CD8-positive, alpha-beta memory T cell (primary cell): Measurements from ENCODE around the gene HPSE. TPM values are rescaled to one million over a fixed set of nuclear protein-coding genes. Genes with fewer than 3 reads are reported as not detected.
A peak's percentile ranks its signal among the peaks of the same experiment; 100 is the strongest.
"Not testable (repeated sequence)": the region's sequence is repeated elsewhere in the genome, so short reads cannot be mapped to it uniquely, and the experiment has no call there.

ENCODE experiments used
- CTCF ChIA-PET: fragments of 350-600 bp; sonication (Branson Sonifier 250); formaldehyde crosslinking; loops from one replicate; lab custom pipeline; 2021; ENCODE audit warnings: antibody characterized with exemption; lab: Charles Lee
- POLR2A ChIA-PET: fragments of 350-600 bp; sonication (Branson Sonifier 250); formaldehyde crosslinking; loops from one replicate; lab custom pipeline; 2021; ENCODE audit warnings: antibody characterized with exemption; lab: Charles Lee
- DNase-seq, 5 donors: peaks; one replicate each; pipeline versions ENCODE4 v3.0.0 to v3.0.0-alpha.2; 2020 to 2022; ENCODE audit warnings: mixed read lengths in 1 of 5
- H3K27ac ChIP-seq: one replicate; pipeline ENCODE4 v1.7.0; 2013; ENCODE audit warnings: low read depth, mild to moderate bottlenecking, low read length, moderate library complexity
- H3K27me3 ChIP-seq: 2 replicates; pipeline ENCODE4 v1.7.0; 2013; ENCODE audit warnings: low read length, mild to moderate bottlenecking; ENCODE audit not compliant: insufficient read depth, poor library complexity, severe bottlenecking
- H3K36me3 ChIP-seq: 2 replicates; pipeline ENCODE4 v1.7.0; 2013; ENCODE audit warnings: mild to moderate bottlenecking, low read length, moderate library complexity; ENCODE audit not compliant: insufficient read depth
- H3K4me1 ChIP-seq: 2 replicates; pipeline ENCODE4 v1.7.0; 2013; ENCODE audit warnings: mild to moderate bottlenecking, low read length, moderate library complexity; ENCODE audit not compliant: insufficient read depth
- H3K4me3 ChIP-seq: 2 replicates; pipeline ENCODE4 v1.7.0; 2013; ENCODE audit warnings: mild to moderate bottlenecking, low read length
- H3K9me3 ChIP-seq: 2 replicates; pipeline ENCODE4 v1.7.0; 2013; ENCODE audit warnings: mild to moderate bottlenecking, low read length
- H3K27ac Mint-ChIP-seq, 8 donors: one replicate each; pipeline ENCODE4 v1.8.0; 2020 to 2021; ENCODE audit warnings: mixed read lengths in 8 of 8, mild to moderate bottlenecking in 6 of 8, inconsistent platforms in 3 of 8, moderate library complexity in 3 of 8
- H3K27me3 Mint-ChIP-seq, 2 donors: one replicate each; pipeline ENCODE4 v1.8.0; 2020 to 2021; ENCODE audit warnings: mixed read lengths in 2 of 2, mild to moderate bottlenecking in 1 of 2, moderate library complexity in 1 of 2
- H3K36me3 Mint-ChIP-seq, 3 donors: one replicate each; pipeline ENCODE4 v1.8.0; 2020 to 2021; ENCODE audit warnings: mixed read lengths in 3 of 3, inconsistent platforms in 1 of 3, mild to moderate bottlenecking in 1 of 3
- H3K4me1 Mint-ChIP-seq, 3 donors: one replicate each; pipeline ENCODE4 v1.8.0; 2020 to 2021; ENCODE audit warnings: mixed read lengths in 3 of 3, inconsistent platforms in 1 of 3, mild to moderate bottlenecking in 1 of 3
- H3K4me3 Mint-ChIP-seq, 7 donors: one replicate each; pipeline ENCODE4 v1.8.0; 2020 to 2021; ENCODE audit warnings: mixed read lengths in 7 of 7, mild to moderate bottlenecking in 6 of 7, moderate library complexity in 4 of 7, inconsistent platforms in 2 of 7
- H3K9me3 Mint-ChIP-seq, 5 donors: one replicate each; pipeline ENCODE4 v1.8.0; 2020 to 2022; ENCODE audit warnings: mixed read lengths in 5 of 5, mild to moderate bottlenecking in 3 of 5, moderate library complexity in 2 of 5, inconsistent platforms in 1 of 5
- polyA plus RNA-seq: library from polyadenylated mRNA; unstranded; fragments of 300-500 nt; fragmentation: Illumina TruSeq; gene quantifications from one replicate; pipeline ENCODE4 v1.2.3, GENCODE V29; 2021
- total RNA-seq, 2 experiments: library from RNA; stranded (reverse); gene quantifications; one replicate each; pipeline ENCODE4 v1.2.3, GENCODE V29; 2021

HPSE gene
- total and polyA plus RNA-seq, 3 experiments from 2014 or later, result 4.1 to 10.9 (median 10.6) TPM

DNA sequence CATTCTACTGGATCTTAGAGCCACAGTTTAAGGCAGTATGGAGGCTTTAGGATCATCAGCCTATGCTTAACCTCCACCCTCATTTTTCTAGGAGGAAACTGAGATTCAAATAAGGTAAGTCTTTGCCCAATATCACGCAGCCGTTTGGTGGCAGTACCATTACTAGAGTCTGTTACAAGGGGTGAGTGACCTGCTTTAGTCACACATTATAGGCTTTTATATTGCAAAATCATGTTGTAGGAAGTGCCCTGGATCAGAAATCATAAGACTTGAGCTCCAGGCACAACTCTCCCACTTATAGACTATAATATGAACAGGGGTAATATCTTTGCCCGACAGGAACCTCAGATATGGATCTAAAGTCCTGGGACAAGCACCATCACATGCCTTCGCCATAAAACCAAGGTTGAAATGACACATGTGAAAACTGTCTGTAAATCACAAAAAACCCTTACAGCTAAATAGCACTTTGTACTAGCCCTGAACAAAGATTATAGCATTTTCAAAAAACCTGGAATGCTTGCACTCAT is 19.2 kb downstream of the HPSE start:
- H3K27ac ChIP-seq, result no peak overlapping the region
- peaks cover under 1% of the 10 kb centered on the region for H3K4me1 ChIP-seq
- H3K9me3 Mint-ChIP-seq, result no peaks in the 10 kb centered on the region
- no peak for DNase-seq
- no peaks in the 10 kb centered on the region for H3K4me1 Mint-ChIP-seq
- ChIA-PET POLR2A (no interaction called here), CTCF (no interaction called here)
- H3K9me3 ChIP-seq, result no peaks in the 10 kb centered on the region
- H3K27me3 ChIP-seq, result no peaks in the 10 kb centered on the region
- H3K36me3 ChIP-seq, result peaks cover 10% of the 10 kb centered on the region
- H3K27me3 Mint-ChIP-seq, result no peaks in the 10 kb centered on the region
- H3K27ac Mint-ChIP-seq, result no peak overlapping the region
- no peak overlapping the region for H3K4me3 Mint-ChIP-seq
- peaks cover 14 to 56% (median 22%) of the 10 kb centered on the region in 3 donors for H3K36me3 Mint-ChIP-seq
- H3K4me3 ChIP-seq, result no peak overlapping the region

DNA sequence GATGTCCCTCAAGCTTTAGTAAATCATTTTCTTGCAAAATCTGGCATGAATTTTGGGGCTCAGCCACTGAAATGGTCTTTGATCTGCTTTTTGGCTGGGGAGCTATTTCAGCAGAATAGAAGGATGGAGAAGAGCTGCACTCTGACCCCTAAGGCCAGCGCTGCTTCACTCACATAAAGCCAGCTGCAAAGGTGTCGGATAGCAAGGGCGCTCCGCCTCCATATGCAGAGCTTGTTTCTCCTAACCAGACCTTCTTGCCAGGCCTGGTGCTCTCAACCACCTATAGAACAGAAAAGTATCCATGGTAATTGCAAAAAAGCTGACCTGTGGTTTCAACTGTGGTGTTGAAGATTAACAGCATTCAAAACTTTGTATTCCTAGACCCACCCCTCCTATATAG is 26.0 kb downstream of the HPSE start:
- no peaks in the 10 kb centered on the region for H3K4me1 ChIP-seq
- H3K36me3 ChIP-seq, result peaks cover 13% of the 10 kb centered on the region
- H3K27me3 ChIP-seq, result no peaks in the 10 kb centered on the region
- DNase-seq, result no peak
- H3K27ac ChIP-seq, result no peak overlapping the region
- Mint-ChIP-seq H3K27me3 (no peaks in the 10 kb centered on the region), H3K36me3 (peaks cover 14 to 58% (median 15%) of the 10 kb centered on the region in 3 donors), H3K9me3 (no peaks in the 10 kb centered on the region), H3K4me3 (no peak overlapping the region), H3K4me1 (no peaks in the 10 kb centered on the region), H3K27ac (no peak overlapping the region)
- CTCF ChIA-PET, result interaction anchor here (2.9 kb wide), 1 partner anchor 17 kb away, joined by 7 read pairs; no protein-coding TSS in a partner anchor
- H3K9me3 ChIP-seq, result no peaks in the 10 kb centered on the region
- no peak overlapping the region for H3K4me3 ChIP-seq
- POLR2A ChIA-PET, result no interaction called here

DNA sequence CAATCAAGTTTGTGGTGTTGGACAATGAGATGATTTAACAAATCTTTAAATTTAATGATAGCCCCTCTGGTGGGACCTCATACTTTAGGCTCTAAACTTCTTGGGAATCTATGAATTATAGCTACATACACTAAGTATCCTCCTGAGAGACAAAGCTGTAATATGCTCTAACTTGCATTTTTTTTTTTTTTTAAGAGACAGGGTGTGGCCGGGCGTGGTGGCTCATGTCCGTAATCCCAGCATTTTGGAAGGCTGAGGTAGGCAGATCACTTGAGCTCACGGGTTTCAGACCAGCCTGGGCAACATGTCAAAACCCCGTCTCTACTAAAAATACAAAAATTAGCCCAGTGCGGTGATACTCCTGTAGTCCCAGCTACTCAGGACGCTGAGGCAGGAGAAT is 26.7 kb downstream of the HPSE start:
- no peak for DNase-seq
- H3K36me3 ChIP-seq, result peaks cover 13% of the 10 kb centered on the region
- CTCF ChIA-PET, result interaction anchor here (2.9 kb wide), 1 partner anchor 16 kb away, joined by 7 read pairs; no protein-coding TSS in a partner anchor

DNA sequence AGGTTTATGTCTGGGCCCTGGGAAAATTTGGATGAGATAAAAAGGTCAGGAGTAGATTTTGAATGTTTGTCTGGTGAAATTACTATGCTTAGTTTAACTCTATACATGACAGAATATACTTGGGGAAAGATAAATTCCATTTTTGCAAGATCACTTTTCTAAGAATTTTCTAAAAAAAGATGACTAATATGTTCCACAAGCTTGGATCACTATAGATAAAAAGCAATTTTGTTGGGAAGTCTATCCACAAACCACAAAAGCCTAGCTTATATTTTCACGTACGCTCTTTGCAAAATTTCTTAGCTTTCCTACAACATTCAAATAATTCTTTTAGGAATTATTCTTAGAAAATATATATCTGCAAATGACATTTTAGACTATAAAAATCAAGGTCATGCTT is 29.5 kb downstream of the HPSE start:
- H3K36me3 ChIP-seq, result peaks cover 7% of the 10 kb centered on the region
- DNase-seq, result no peak
- Mint-ChIP-seq H3K36me3 (peaks cover 8 to 54% (median 15%) of the 10 kb centered on the region in 3 donors), H3K27ac (no peak overlapping the region), H3K4me1 (no peaks in the 10 kb centered on the region), H3K27me3 (no peaks in the 10 kb centered on the region), H3K4me3 (no peak overlapping the region), H3K9me3 (no peaks in the 10 kb centered on the region)
- no peaks in the 10 kb centered on the region for H3K9me3 ChIP-seq
- POLR2A ChIA-PET, result no interaction called here
- no peaks in the 10 kb centered on the region for H3K27me3 ChIP-seq
- no peak overlapping the region for H3K4me3 ChIP-seq
- no peak overlapping the region for H3K27ac ChIP-seq
- CTCF ChIA-PET, result no interaction called here
- no peaks in the 10 kb centered on the region for H3K4me1 ChIP-seq

More for the DNA sequence above, 26.7 kb downstream of the HPSE start:
- Histone ChIP-seq H3K9me3 (no peaks in the 10 kb centered on the region), H3K4me1 (no peaks in the 10 kb centered on the region), H3K27ac (no peak overlapping the region), H3K27me3 (no peaks in the 10 kb centered on the region), H3K4me3 (no peak overlapping the region)
- no peak overlapping the region for H3K4me3 Mint-ChIP-seq
- H3K9me3 Mint-ChIP-seq, result no peaks in the 10 kb centered on the region
- no peaks in the 10 kb centered on the region for H3K4me1 Mint-ChIP-seq
- POLR2A ChIA-PET, result no interaction called here
- H3K36me3 Mint-ChIP-seq, result peaks cover 14 to 55% (median 15%) of the 10 kb centered on the region in 3 donors
- no peaks in the 10 kb centered on the region for H3K27me3 Mint-ChIP-seq
- H3K27ac Mint-ChIP-seq, result no peak overlapping the region

DNA sequence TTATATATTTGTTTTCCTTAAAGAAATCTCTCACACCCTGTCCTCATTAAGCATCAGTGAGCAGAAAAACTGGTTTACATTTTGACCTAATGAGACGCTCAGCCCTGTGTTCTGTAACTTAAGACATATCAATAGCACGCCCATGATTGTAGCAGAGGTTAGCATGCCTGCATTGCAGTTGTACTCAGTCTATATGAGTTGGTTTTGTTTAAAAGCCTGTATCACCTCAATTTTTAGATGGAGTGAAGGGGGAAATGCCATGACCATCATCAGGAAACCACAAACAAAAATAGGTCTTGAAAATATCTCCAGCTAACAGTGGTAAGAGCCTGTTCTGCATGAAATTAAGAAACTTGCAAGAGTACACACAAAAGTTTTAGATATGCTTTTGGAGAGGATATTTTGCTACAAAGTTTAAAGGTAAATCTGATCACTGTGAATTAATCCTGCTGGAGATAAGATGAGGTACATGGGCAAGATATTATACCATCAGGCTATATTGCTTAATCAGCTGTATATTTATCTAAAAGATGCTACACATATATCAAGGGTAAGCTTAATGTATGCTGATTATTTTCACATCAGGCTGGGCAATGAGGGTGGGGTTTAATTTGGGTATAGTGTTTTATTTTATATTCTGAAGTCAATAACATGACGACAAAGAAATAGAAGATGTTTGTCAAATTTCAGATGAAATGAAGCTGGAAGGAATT is 36.9 kb downstream of the HPSE start:
- Histone ChIP-seq H3K4me3 (no peak overlapping the region), H3K4me1 (peaks cover 7% of the 10 kb centered on the region), H3K27ac (no peak overlapping the region), H3K27me3 (no peaks in the 10 kb centered on the region), H3K9me3 (no peaks in the 10 kb centered on the region), H3K36me3 (no peaks in the 10 kb centered on the region)
- Mint-ChIP-seq H3K27me3 (no peaks in the 10 kb centered on the region), H3K36me3 (peaks cover 0 to 21% (median 5%) of the 10 kb centered on the region in 3 donors), H3K9me3 (no peaks in the 10 kb centered on the region), H3K4me3 (peak overlapping the region in 4 of 7 donors; percentile 4 to 37 (median 20)), H3K27ac (peak overlapping the region in 7 of 8 donors; percentile 9 to 64 (median 61)), H3K4me1 (peaks cover 14 to 17% (median 17%) of the 10 kb centered on the region in 3 donors)
- no peak for DNase-seq
- ChIA-PET POLR2A (no interaction called here), CTCF (interaction anchor here (1.3 kb wide), 1 partner anchor 13 kb away, joined by 8 read pairs; the partner anchor contains the start of gene COQ2)

DNA sequence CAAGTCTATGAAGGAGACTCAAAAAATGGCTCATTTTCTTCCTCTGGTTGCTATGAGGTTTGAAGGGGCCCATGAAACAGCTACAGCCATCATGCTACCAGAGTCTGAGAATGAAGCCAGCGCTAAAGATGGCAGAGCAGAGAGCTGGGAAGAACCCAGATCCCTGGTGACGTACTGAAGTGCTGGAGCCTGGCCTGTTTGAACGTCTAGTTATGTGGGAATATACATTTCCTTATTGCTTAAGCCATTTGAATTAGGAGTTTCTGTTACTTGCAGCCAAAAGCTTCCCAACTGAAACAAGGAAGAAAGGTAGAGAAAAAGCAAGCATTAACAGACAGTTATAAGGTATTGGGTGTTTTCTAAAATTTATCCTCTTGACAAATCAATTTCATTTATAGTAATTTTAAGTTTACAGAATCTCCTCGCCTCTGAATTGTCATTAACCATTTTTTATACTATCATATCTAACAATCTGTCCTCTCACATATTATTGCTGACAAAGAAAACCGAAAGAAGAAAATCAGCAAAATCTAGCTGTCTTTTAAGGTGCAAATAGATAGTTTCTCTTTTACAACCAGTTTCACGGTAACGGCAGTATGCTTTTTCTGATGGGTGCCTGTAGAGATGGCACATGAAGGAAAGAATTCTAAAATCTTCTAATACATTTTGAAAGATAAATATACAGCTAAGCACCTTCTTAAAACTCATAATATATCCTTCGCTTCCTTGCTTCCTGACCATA is 41.2 kb downstream of the HPSE start:
- POLR2A ChIA-PET, result no interaction called here
- H3K27me3 ChIP-seq, result no peaks in the 10 kb centered on the region
- H3K4me3 ChIP-seq, result no peak overlapping the region
- no peaks in the 10 kb centered on the region for H3K27me3 Mint-ChIP-seq
- H3K36me3 ChIP-seq, result no peaks in the 10 kb centered on the region
- H3K9me3 Mint-ChIP-seq, result no peaks in the 10 kb centered on the region
- H3K36me3 Mint-ChIP-seq, result peaks cover 0 to 8% (median 1%) of the 10 kb centered on the region in 3 donors
- H3K4me3 Mint-ChIP-seq, result no peak overlapping the region
- H3K27ac ChIP-seq, result no peak overlapping the region
- no peak for DNase-seq
- no peaks in the 10 kb centered on the region for H3K9me3 ChIP-seq
- H3K4me1 ChIP-seq, result peaks cover 7% of the 10 kb centered on the region
- CTCF ChIA-PET, result interaction anchor here (1.8 to 4.1 kb wide), 2 partner anchors 9 to 13 kb away, joined by 5 to 20 read pairs; partner anchors contain the start of gene COQ2
- peak overlapping the region in 2 of 8 donors; percentile 33 to 38 for H3K27ac Mint-ChIP-seq
- H3K4me1 Mint-ChIP-seq, result peaks cover 12 to 13% (median 13%) of the 10 kb centered on the region in 3 donors

DNA sequence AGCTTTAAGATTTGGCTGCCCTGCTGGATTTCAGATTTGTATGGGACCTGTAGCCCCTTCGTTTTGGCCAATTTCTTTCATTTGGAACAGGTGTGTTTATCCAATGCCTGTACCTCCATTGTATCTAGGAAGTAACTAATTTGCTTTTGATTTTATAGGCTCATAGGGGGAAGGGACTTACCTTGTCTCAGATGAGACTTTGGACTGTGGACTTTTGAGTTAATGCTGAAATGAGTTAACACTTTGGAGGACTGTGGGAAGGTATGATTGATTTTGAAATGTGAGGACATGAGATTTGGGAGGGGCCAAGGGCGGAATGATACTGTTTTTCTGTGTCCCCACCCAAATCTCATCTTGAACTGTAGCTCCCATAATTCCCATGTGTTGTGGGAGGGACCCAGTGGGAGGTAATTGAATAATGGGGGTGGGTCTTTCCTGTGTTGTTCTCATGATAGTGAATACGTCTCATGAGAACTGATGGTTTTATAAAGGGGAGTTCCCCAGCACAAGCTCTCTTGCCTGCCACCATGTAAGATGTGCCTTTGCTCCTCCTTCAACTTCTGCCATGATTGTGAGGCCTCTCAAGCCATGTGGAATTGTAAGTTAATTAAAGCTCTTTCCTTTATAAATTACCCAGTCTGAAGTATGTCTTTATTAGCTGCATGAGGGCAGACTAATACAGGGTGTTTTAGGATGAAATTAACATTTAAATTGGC is 44.4 kb downstream of the HPSE start:
- H3K27ac Mint-ChIP-seq, H3K27ac ChIP-seq, H3K4me1 ChIP-seq, H3K9me3 Mint-ChIP-seq, H3K27me3 ChIP-seq, DNase-seq, H3K36me3 ChIP-seq, H3K4me3 Mint-ChIP-seq, H3K36me3 Mint-ChIP-seq, H3K4me3 ChIP-seq, H3K4me1 Mint-ChIP-seq, H3K9me3 ChIP-seq, H3K27me3 Mint-ChIP-seq, POLR2A ChIA-PET: not testable (repeated sequence)
- CTCF ChIA-PET, result interaction anchor here (0.9 to 2.5 kb wide), 3 partner anchors 10 to 30 kb away, joined by 3 to 7 read pairs (median 4); no protein-coding TSS in a partner anchor
